WERI-Rb-1 (cell line): ENCODE data around the gene IL22RA1.

Experiments
- DNase-seq: peaks from one replicate; pipeline ENCODE4 v3.0.0-alpha.2; 2020
- H3K27ac ChIP-seq: fragments of 250-450 bp; sonication (Bioruptor Pico); 2 replicates; pipeline ENCODE4 v1.5.1; 2020; ENCODE audit warnings: mild to moderate bottlenecking, moderate library complexity
- H3K27me3 ChIP-seq: fragments of 250-450 bp; sonication (Bioruptor Pico); 2 replicates; pipeline ENCODE4 v1.5.1; 2021; ENCODE audit warnings: mild to moderate bottlenecking, low read depth, moderate library complexity; ENCODE audit not compliant: insufficient read depth, severe bottlenecking
- H3K36me3 ChIP-seq: fragments of 250-450 bp; sonication (Bioruptor Pico); 2 replicates; pipeline ENCODE4 v1.5.1; 2020; ENCODE audit warnings: mild to moderate bottlenecking, moderate library complexity
- H3K4me3 ChIP-seq: 2 replicates; pipeline ENCODE4 v1.5.1; 2011; ENCODE audit warnings: low read depth, mild to moderate bottlenecking, control low read depth, low read length
- H3K9me3 ChIP-seq: fragments of 250-450 bp; sonication (Bioruptor Pico); 2 replicates; pipeline ENCODE4 v1.5.1; 2021; ENCODE audit warnings: mild to moderate bottlenecking, moderate library complexity; ENCODE audit not compliant: severe bottlenecking
- CTCF ChIP-seq: IDR thresholded peaks from 2 replicates; pipeline ENCODE4 v1.5.1; 2011; ENCODE audit warnings: low read depth, mild to moderate bottlenecking, control low read depth, inconsistent platforms, low read length

Gene IL22RA1

GRCh38 chr1:24091971-24092482 lies 50.9 kb downstream of the IL22RA1 start:
- Histone ChIP-seq H3K36me3 (no peaks in the 10 kb centered on the region), H3K4me3 (no peak overlapping the region), H3K27me3 (no peaks in the 10 kb centered on the region), H3K27ac (no peak overlapping the region), H3K9me3 (no peaks in the 10 kb centered on the region)
- DNase-seq: no peak
- no peak for TF ChIP-seq CTCF

- Histone ChIP-seq H3K27me3 (no peaks in the 10 kb centered on the region), H3K27ac (no peak overlapping the region), H3K9me3 (no peaks in the 10 kb centered on the region), H3K36me3 (no peaks in the 10 kb centered on the region), H3K4me3 (no peak overlapping the region)
- no peak for TF ChIP-seq CTCF
- no peak for DNase-seq
These were observed 52.2 kb downstream of the IL22RA1 start for GRCh38 chr1:24090736-24091135.

GRCh38 chr1:24089743-24090555 lies 53.0 kb downstream of the IL22RA1 start:
- Histone ChIP-seq H3K9me3 (no peaks in the 10 kb centered on the region), H3K27me3 (no peaks in the 10 kb centered on the region), H3K27ac (no peak overlapping the region), H3K4me3 (no peak overlapping the region), H3K36me3 (no peaks in the 10 kb centered on the region)
- no peak for DNase-seq
- no peak for TF ChIP-seq CTCF

- Histone ChIP-seq H3K36me3 (no peaks in the 10 kb centered on the region), H3K9me3 (no peaks in the 10 kb centered on the region), H3K4me3 (no peak overlapping the region), H3K27ac (no peak overlapping the region), H3K27me3 (no peaks in the 10 kb centered on the region)
- TF ChIP-seq CTCF: no peak
- DNase-seq: no peak
These were observed 53.8 kb downstream of the IL22RA1 start for GRCh38 chr1:24089027-24089742.

- Histone ChIP-seq H3K9me3 (no peaks in the 10 kb centered on the region), H3K27me3 (no peaks in the 10 kb centered on the region), H3K36me3 (no peaks in the 10 kb centered on the region), H3K4me3 (no peak overlapping the region), H3K27ac (no peak overlapping the region)
- no peak for TF ChIP-seq CTCF
- no peak for DNase-seq
These were observed 56.5 kb downstream of the IL22RA1 start for GRCh38 chr1:24086466-24086865.
